Cardiac fibroblast (primary cell): ENCODE data around the gene TRPC3.

Experiments
- DNase-seq, 2 donors: peaks; one replicate each; pipeline versions ENCODE4 v3.0.0 to v3.0.0-alpha.2; 2010; ENCODE audit warnings: low read depth in 2 of 2
- H3K4me3 ChIP-seq, 2 donors: replicated peaks in 1 of 2; 1 replicate in 1 of 2; 2 replicates in 1 of 2; pipeline ENCODE4 v1.5.1; 2011; ENCODE audit warnings: low read depth in 2 of 2, low read length in 2 of 2, mild to moderate bottlenecking in 2 of 2, moderate library complexity in 1 of 2
- TF ChIP-seq, protein P1 (sequence below): IDR thresholded peaks from one replicate; pipeline ENCODE4 v1.5.1; 2011; ENCODE audit warnings: low read depth, mild to moderate bottlenecking, low read length, inconsistent platforms

TRPC3 gene

DNA sequence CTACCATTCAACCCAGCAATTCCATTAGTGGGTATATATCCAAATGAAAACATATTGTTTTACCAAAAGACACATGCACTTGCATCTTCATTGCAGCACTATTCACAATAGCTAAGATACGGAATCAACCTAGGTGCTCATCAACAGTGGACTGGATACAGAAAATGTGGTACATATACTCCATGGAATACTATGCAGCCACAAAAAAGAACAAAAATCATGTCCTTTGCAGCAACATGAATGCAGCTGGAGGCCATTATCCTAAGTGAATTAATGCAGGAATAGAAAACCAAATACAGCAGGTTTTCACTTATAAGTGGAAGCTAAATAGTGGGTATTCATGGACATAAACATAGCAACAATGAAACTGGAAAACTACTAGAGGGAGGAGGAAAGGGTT is 43.5 kb downstream of the TRPC3 start:
- H3K4me3 ChIP-seq = no peak overlapping the region
- TF ChIP-seq, protein P1, sequence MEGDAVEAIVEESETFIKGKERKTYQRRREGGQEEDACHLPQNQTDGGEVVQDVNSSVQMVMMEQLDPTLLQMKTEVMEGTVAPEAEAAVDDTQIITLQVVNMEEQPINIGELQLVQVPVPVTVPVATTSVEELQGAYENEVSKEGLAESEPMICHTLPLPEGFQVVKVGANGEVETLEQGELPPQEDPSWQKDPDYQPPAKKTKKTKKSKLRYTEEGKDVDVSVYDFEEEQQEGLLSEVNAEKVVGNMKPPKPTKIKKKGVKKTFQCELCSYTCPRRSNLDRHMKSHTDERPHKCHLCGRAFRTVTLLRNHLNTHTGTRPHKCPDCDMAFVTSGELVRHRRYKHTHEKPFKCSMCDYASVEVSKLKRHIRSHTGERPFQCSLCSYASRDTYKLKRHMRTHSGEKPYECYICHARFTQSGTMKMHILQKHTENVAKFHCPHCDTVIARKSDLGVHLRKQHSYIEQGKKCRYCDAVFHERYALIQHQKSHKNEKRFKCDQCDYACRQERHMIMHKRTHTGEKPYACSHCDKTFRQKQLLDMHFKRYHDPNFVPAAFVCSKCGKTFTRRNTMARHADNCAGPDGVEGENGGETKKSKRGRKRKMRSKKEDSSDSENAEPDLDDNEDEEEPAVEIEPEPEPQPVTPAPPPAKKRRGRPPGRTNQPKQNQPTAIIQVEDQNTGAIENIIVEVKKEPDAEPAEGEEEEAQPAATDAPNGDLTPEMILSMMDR = no peak
- DNase-seq = no peak

DNA sequence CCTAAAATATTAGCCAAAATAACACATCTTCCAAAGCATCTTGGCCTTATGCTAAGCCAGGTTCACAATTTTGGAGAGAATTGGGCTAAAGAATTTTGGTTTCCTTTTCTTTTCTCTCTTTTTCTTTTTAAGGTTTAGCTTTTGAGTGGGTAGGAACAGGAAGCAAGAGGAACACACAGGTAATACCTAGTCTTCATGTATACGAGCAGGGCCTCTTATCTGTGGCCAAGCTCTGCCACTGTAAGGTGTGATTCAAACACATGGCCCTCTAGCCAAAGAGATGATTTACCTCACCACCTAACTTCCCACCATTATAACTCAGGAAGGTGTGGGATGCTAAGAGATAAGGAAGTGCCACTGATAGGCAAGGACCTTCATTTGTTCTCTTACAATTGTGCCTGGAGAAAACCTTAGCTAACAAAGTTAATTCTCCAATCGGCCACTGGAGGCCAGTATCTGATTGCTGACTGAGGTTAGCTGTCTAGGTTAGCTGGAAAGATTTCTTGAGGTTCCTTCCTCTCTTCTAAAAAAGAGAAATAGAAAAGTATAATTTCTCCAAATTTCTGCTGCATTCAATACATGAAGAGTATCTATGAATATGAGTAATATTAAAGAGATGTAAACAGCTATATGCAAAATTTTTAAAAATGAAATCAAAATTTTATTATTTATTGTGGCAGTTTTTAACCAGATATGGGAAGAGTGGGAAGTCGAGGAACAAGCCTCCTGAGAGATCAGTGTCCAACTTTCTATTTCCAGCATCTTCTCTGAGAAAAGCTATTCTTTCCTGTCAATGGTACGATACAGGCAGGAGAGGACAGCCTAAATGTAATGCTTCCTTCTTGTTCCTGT is 51.5 kb downstream of the TRPC3 start:
- H3K4me3 ChIP-seq = no peak overlapping the region
- TF ChIP-seq, protein P1 = peak; percentile 68
- peak; percentile 69 to 73 for DNase-seq

DNA sequence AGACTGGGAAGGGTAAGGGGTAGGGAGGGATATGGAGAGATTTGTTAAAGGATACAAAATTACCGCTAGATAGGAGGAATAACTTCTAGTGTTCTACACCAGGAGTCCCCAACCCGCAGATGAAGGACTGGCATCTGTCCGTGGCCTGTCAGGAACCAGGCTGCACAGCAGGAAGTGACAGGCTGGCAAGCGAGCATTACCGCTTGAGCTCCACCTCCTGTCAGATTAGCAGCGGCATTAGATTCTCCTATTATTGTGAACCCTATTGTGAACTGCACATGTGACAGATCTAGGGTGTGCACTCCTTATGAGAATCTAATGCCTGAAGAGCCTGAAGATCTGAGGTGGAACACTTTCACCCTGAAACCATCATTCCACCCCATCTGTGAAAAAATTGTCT is 53.7 kb downstream of the TRPC3 start:
- DNase-seq = no peak
- TF ChIP-seq, protein P1 = no peak
- H3K4me3 ChIP-seq = no peak overlapping the region

- TF ChIP-seq, protein P1 = no peak
- no peak overlapping the region for H3K4me3 ChIP-seq
These were observed 63.7 kb downstream of the TRPC3 start for GRCh38 chr4:121888134-121888533.

DNA sequence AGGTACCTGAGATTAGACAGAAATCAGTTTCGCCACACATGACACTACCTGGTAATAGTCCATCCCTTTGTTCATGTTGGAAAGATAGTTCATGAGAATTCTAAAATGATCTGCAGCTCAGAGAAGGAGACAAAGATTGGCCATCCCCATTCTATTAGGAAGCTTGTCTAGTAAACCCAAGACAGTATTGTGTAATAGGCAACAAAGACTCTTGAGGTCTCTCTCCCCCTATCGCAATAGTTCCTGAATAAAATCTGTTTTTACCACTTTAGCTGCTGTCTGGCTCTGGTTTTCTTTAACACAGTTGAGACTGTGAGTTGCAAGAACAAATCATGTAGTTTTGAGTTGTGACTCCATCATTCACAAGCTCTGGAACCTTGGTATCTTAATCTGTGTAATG is 66.7 kb downstream of the TRPC3 start:
- no peak for DNase-seq
- H3K4me3 ChIP-seq = no peak overlapping the region
- TF ChIP-seq, protein P1 = no peak

More at GRCh38 chr4:121888134-121888533, 63.7 kb downstream of the TRPC3 start:
- DNase-seq = no peak

- H3K4me3 ChIP-seq = no peak overlapping the region
- no peak for DNase-seq
- TF ChIP-seq, protein P1 = no peak
These were observed 70.7 kb downstream of the TRPC3 start for GRCh38 chr4:121881158-121881557.

DNA sequence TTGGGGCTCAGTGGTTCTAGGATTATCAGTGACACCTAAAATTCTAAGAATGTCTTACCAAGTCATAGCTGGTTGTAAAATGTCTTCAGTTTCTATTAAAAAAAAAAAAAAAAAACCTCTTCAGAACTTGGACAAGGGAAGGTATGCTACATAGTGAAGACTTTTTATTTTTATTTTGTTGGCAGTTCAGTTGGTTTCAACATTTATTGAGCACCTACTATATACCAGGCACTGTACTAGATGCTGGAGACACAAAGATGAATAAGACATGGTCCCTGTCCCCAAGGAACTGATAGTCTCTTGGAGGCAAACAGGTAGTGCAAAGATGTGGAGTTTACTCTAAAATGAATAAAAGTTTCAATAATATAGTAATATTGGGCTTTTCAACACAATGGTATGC is 72.7 kb downstream of the TRPC3 start:
- no peak for DNase-seq
- TF ChIP-seq, protein P1 = no peak

More for the DNA sequence above, 72.7 kb downstream of the TRPC3 start:
- H3K4me3 ChIP-seq = no peak overlapping the region
